AG04450 (cell line): ENCODE data around the gene CNGA2. TPM values are rescaled to one million over a fixed set of nuclear protein-coding genes. Genes with fewer than 3 reads are reported as not detected.

Source experiments
- CTCF ChIA-PET: fragments of 300-600, 350-600 bp; formaldehyde crosslinking; extraction: SDS; loops from one replicate; lab custom pipeline; 2022; ENCODE audit warnings: antibody characterized with exemption, inconsistent platforms; lab: Charles Lee
- POLR2A ChIA-PET: fragments of 350-600 bp; formaldehyde crosslinking; extraction: SDS; loops from one replicate; lab custom pipeline; 2021; ENCODE audit warnings: antibody characterized with exemption, inconsistent platforms; lab: Yijun Ruan, JAX
- DNase-seq: peaks from one replicate; pipeline ENCODE4 v3.0.0-alpha.2; 2011; ENCODE audit warnings: low read depth, low spot score
- H3K27ac ChIP-seq: one replicate; pipeline ENCODE4 v1.5.1; 2012; ENCODE audit warnings: low read depth, low read length, control low read depth
- H3K27me3 ChIP-seq: one replicate; pipeline ENCODE4 v1.6.0; 2012; ENCODE audit warnings: low read length; ENCODE audit not compliant: control insufficient read depth, insufficient read depth
- H3K4me3 ChIP-seq: 2 replicates; pipeline ENCODE4 v1.5.1; 2011; ENCODE audit warnings: mild to moderate bottlenecking, low read depth, low read length, control low read depth
- H3K9me3 ChIP-seq: 2 replicates; pipeline ENCODE4 v1.5.1; 2012; ENCODE audit warnings: low read length; ENCODE audit not compliant: control insufficient read depth, insufficient read depth
- polyA plus RNA-seq: library from polyadenylated mRNA; depleted of rRNA; stranded (reverse); fragments of >200 nt; gene quantifications from 2 replicates; pipeline ENCODE4 v1.2.3, GENCODE V29; 2011
- TF ChIP-seq, protein P1 (sequence below): IDR thresholded peaks from 2 replicates; pipeline ENCODE4 v1.5.1; 2011; ENCODE audit warnings: low read depth, low read length, control low read depth, inconsistent platforms

The CNGA2 gene
- polyA plus RNA-seq, 1 experiment, result not detected

DNA sequence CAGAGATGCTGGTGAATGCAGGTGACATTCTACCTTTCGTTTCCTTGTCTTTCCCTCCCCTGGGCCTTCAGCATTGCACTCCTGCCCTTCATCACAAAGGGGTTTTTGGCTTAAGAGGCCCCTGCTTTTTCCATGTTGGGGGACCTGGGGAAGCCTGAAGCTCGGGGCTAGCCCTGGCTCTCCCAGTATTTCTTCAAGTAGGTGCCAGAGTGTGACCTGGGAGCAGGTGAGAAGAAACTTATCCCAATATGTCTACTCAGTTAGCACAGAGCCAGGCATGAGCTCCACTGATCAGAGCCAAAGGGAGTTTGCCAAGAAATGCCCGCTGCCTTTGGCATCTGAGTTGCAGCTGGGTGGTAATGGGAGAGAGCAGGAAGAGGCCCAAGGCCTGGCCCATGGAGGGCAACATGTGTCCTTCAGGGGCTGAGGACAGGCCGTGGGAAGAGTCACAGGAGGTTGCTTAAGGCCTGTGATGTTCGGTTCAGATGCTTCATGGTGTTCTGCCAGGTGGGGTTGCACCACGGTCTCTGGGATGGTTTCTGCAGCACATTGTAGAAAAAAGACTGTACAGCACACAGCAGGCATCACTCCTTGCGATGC is 31.7 kb upstream of the CNGA2 start:
- Histone ChIP-seq H3K4me3 (no peak overlapping the region), H3K27me3 (no peaks in the 10 kb centered on the region), H3K9me3 (no peaks in the 10 kb centered on the region), H3K27ac (no peak overlapping the region)
- TF ChIP-seq, protein P1, sequence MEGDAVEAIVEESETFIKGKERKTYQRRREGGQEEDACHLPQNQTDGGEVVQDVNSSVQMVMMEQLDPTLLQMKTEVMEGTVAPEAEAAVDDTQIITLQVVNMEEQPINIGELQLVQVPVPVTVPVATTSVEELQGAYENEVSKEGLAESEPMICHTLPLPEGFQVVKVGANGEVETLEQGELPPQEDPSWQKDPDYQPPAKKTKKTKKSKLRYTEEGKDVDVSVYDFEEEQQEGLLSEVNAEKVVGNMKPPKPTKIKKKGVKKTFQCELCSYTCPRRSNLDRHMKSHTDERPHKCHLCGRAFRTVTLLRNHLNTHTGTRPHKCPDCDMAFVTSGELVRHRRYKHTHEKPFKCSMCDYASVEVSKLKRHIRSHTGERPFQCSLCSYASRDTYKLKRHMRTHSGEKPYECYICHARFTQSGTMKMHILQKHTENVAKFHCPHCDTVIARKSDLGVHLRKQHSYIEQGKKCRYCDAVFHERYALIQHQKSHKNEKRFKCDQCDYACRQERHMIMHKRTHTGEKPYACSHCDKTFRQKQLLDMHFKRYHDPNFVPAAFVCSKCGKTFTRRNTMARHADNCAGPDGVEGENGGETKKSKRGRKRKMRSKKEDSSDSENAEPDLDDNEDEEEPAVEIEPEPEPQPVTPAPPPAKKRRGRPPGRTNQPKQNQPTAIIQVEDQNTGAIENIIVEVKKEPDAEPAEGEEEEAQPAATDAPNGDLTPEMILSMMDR, result no peak
- ChIA-PET CTCF (no interaction called here), POLR2A (no interaction called here)
- no peak for DNase-seq

GRCh38 chrX:151703487-151703886 is 31.1 kb upstream of the CNGA2 start:
- TF ChIP-seq, protein P1, result no peak
- no peak overlapping the region for H3K27ac ChIP-seq
- H3K4me3 ChIP-seq, result no peak overlapping the region
- H3K9me3 ChIP-seq, result no peaks in the 10 kb centered on the region
- no peaks in the 10 kb centered on the region for H3K27me3 ChIP-seq
- ChIA-PET CTCF (no interaction called here), POLR2A (no interaction called here)
- no peak for DNase-seq

GRCh38 chrX:151704041-151704663 is 30.4 kb upstream of the CNGA2 start:
- no peak overlapping the region for H3K27ac ChIP-seq
- H3K4me3 ChIP-seq, result no peak overlapping the region
- no peaks in the 10 kb centered on the region for H3K27me3 ChIP-seq
- TF ChIP-seq, protein P1, result no peak
- CTCF ChIA-PET, result no interaction called here
- DNase-seq, result no peak
- H3K9me3 ChIP-seq, result no peaks in the 10 kb centered on the region
- POLR2A ChIA-PET, result no interaction called here

- H3K27me3 ChIP-seq, result no peaks in the 10 kb centered on the region
- no peak overlapping the region for H3K27ac ChIP-seq
- no peak overlapping the region for H3K4me3 ChIP-seq
- H3K9me3 ChIP-seq, result no peaks in the 10 kb centered on the region
- no peak for DNase-seq
- TF ChIP-seq, protein P1, result no peak
- ChIA-PET POLR2A (no interaction called here), CTCF (no interaction called here)
Measured at GRCh38 chrX:151708821-151709220, 25.7 kb upstream of the CNGA2 start.

DNA sequence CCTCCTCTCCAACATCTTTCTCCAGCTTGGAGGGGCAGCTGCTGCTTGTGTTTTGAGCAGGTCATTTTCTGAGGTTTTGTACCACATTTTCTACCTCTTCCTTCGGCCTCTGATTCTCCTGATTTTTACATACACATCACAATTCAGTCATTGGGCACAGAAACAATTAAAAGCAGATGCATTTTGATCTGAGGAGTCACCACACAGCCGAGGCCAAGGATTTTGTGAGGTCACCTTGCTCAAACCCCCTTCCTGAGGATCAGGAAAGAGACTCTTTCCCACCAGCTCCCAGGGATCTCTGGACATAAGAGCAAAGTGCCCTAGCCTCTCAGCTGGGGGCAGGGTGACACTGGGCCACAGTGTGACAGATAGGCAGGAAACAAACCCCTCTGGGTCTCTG is 24.1 kb upstream of the CNGA2 start:
- TF ChIP-seq, protein P1, result no peak
- no peaks in the 10 kb centered on the region for H3K9me3 ChIP-seq
- no peak overlapping the region for H3K27ac ChIP-seq
- no peak for DNase-seq
- H3K4me3 ChIP-seq, result no peak overlapping the region
- H3K27me3 ChIP-seq, result no peaks in the 10 kb centered on the region
- POLR2A ChIA-PET, result no interaction called here
- CTCF ChIA-PET, result no interaction called here
